Sigmoid colon (tissue), 4 donors: Measurements from ENCODE around the gene TMED9.

Experiments used
- CTCF ChIP-seq, 4 experiments: fragments of 450-650 bp in 3 of 4; fragments of 200-600 bp in 1 of 4; IDR thresholded peaks; one replicate each; pipeline ENCODE4 v1.5.1; 2016 to 2019; ENCODE audit warnings: antibody characterized with exemption in 4 of 4, mild to moderate bottlenecking in 3 of 4, moderate library complexity in 2 of 4
- POLR2A ChIP-seq, 2 donors: fragments of 450-650 bp; IDR thresholded peaks; one replicate each; pipeline ENCODE4 v1.6.1; 2016; ENCODE audit warnings: antibody characterized with exemption in 2 of 2, mild to moderate bottlenecking in 2 of 2, moderate library complexity in 2 of 2
- POLR2AphosphoS5 ChIP-seq, 4 donors: sonication (generic); formaldehyde crosslinking; IDR thresholded peaks; one replicate each; pipeline ENCODE4 v1.6.1; 2017; ENCODE audit warnings: antibody characterized with exemption in 4 of 4

GRCh38 chr5:177605667-177606066 lies 13.7 kb downstream of the TMED9 start:
- no peak for TF ChIP-seq CTCF (IDR thresholded peaks at IDR 0.05)
- no peak for TF ChIP-seq POLR2AphosphoS5 (IDR thresholded peaks at IDR 0.05)
- no peak for TF ChIP-seq POLR2A (IDR thresholded peaks at IDR 0.05)
